GM18951 (cell line): ENCODE measurements around the gene ADRA1B.
"Not testable (repeated sequence)": the region's sequence is repeated elsewhere in the genome, so short reads cannot be mapped to it uniquely, and the experiment has no call there.

Experiments used
- POLR2A ChIP-seq: IDR thresholded peaks from 4 replicates; pipeline ENCODE4 v1.6.1; 2011; ENCODE audit warnings: mild to moderate bottlenecking; ENCODE audit not compliant: insufficient read length, insufficient read depth; ENCODE audit errors: extremely low read depth
- in situ Hi-C: fragments of 300-500 bp; cut with MboI; formaldehyde crosslinking; loops from one replicate; pipeline ENCODE4 v1.12.0; 2022; ENCODE audit warnings: low sequenced_read_pairs, mixed read lengths, inconsistent platforms; ENCODE audit not compliant: unreplicated experiment

The ADRA1B gene

GRCh38 chr5:160008877-160009590, 92.8 kb downstream of the ADRA1B start, which contains the start of gene TTC1:
TTC1 (plus strand) TSS chr5:160009139; CDS start chr5:160010529, 1,390 bp downstream.
- TF ChIP-seq POLR2A: peak; percentile 87
- in situ Hi-C loops: no loop called here

GRCh38 chr5:160009591-160009989, 93.3 kb downstream of the ADRA1B start:
- in situ Hi-C loops: no loop called here
- no peak for TF ChIP-seq POLR2A

DNA sequence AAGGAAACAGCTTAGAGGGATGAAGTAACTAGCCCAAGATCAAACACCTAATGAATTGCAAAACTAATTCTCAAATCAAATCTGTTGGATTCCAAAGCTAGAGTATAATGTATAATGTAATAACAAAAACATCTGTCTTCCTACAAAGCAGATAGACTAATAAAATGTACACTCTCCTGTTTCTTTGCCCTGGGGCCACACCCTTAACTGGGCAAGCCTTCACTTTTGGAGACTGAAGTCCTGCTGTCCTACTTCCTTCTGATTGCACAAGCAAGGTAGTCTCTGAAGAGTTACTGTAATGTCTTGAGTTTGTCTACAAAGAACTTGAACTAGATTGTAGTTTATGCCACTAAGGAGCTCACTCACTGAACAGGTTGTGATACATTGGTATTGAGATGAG, 95.2 kb downstream of the ADRA1B start:
- in situ Hi-C loops: no loop called here
- no peak for TF ChIP-seq POLR2A

GRCh38 chr5:160014197-160014596, 97.9 kb downstream of the ADRA1B start:
- in situ Hi-C loops: not testable (repeated sequence)

DNA sequence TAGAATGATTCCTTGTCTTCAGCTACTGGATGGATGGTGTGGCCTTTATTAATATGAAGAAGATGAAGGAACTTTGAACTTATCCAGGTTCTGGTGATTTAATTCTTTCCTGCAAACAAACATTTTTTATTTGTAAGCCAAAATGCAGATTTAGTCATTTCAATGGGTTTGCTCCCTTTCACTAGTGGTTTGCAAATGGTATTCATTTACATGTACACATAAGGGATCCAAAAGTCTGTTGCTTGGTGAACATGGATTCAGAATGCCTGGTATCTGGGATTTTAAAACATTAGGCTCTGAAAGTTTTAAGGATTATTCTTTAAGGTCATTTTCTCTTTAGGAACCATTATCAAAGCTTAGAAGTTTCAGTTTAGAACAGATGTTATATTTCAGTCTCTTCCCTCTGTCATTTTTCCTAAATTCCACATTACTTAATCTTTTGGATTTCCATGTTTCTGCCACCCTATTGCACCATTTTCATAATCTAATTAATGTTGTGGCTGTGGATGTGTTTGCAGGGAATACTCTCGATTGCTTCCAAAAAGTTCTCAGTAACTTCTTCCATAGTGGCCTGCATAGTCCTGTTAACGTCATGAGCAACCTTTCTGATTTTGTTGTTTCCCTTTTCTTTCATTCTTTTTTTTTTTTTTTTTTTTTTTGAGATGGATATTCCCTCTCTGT, 102.8 kb downstream of the ADRA1B start:
- in situ Hi-C loops: no loop called here
- TF ChIP-seq POLR2A: no peak

GRCh38 chr5:160020266-160020770, 104.0 kb downstream of the ADRA1B start:
- no peak for TF ChIP-seq POLR2A
- in situ Hi-C loops: loop anchor here (10.0 kb wide), 1 partner anchor 324 kb away; no protein-coding TSS in a partner anchor

DNA sequence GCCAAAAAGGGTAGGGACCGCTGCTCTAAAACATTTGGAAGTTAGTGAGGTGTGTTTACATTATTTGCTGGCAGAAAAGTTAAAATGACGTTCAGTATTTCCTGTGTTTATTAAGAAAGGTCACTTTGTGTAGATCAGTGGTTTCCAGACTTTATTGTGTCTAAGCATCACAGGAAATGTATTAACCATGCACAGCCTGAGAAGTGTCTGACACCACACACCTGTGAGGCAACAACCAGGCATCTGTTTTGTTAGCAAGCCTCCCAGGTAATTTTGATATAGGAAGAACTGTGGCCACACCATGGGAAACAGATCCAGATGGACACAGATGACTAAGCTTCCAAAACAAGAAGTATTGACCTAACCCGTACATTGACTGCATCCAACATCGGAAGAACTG, 104.7 kb downstream of the ADRA1B start:
- TF ChIP-seq POLR2A: no peak
- in situ Hi-C loops: loop anchor here (10.0 kb wide), 1 partner anchor 324 kb away; no protein-coding TSS in a partner anchor

DNA sequence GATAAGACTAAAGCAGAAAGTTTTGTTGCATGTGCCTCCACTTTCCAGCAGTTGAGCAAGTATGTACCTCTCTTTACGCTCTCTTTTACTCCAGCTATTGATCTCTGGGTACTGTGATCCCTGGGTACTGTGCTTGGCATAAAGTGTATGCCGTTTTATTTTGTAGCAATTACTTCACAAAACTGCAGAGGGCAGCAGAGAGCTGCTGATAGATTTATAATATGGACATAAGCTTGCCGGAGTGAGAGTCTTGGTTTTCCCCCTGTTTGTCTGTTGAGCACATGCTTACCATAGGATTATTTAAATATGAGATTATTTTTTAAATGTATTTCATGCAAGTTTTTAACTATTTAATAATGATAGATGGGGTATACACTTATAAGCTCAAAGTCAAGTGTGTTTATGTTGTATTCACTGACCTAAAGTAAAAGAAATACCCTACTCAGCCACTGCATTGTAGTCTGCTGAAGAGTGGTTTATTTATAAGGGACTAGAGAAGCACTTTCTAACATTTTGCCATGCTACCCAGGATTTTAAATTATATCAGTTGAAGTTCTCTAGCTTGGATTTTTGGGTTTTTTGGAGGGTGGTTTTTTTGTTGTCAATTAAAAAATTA, 105.7 kb downstream of the ADRA1B start:
- no peak for TF ChIP-seq POLR2A
- in situ Hi-C loops: loop anchor here (10.0 kb wide), 1 partner anchor 323 kb away; no protein-coding TSS in a partner anchor
